Endothelial cell of umbilical vein (primary cell): Measurements from ENCODE around the gene DTD2.

Experiments used
- CTCF ChIP-seq, 2 donors: IDR thresholded peaks; 1 replicate in 1 of 2; 2 replicates in 1 of 2; pipeline ENCODE4 v1.5.1; 2011; ENCODE audit warnings: low read length in 2 of 2, mild to moderate bottlenecking in 2 of 2, moderate library complexity in 2 of 2, control low read depth in 1 of 2, inconsistent platforms in 1 of 2, low read depth in 1 of 2; ENCODE audit not compliant: insufficient read depth in 1 of 2; ENCODE audit errors: extremely low read depth in 1 of 2
- EZH2 ChIP-seq: IDR thresholded peaks from 2 replicates; pipeline ENCODE4 v1.6.1; 2012; ENCODE audit warnings: borderline replicate concordance, low read depth, mild to moderate bottlenecking, moderate library complexity, low read length, inconsistent platforms; ENCODE audit not compliant: severe bottlenecking
- JUN ChIP-seq: IDR thresholded peaks from 2 replicates; pipeline ENCODE4 v1.6.1; 2011; ENCODE audit warnings: borderline replicate concordance, low read depth; ENCODE audit not compliant: insufficient read length, insufficient read depth
- MYC ChIP-seq: IDR thresholded peaks from one replicate; pipeline ENCODE4 v1.6.1; 2011; ENCODE audit warnings: mild to moderate bottlenecking, low read depth, low read length
- POLR2A ChIP-seq: IDR thresholded peaks from 2 replicates; pipeline ENCODE4 v1.6.1; 2012; ENCODE audit warnings: low read depth, mild to moderate bottlenecking, control low read depth, low read length
- POLR2AphosphoS5 ChIP-seq: IDR thresholded peaks from 2 replicates; pipeline ENCODE4 v1.6.1; 2012; ENCODE audit warnings: low read depth, mild to moderate bottlenecking, control low read depth, low read length, moderate library complexity; ENCODE audit not compliant: insufficient read depth
- TF ChIP-seq, protein P1 (sequence below): IDR thresholded peaks from 2 replicates; pipeline ENCODE4 v1.6.1; 2011; ENCODE audit not compliant: insufficient read depth, insufficient read length

GRCh38 chr14:31435276-31435675, 22.0 kb downstream of the DTD2 start:
- no peak for TF ChIP-seq CTCF (IDR thresholded peaks at IDR 0.05; ENCODE audit: extremely low read depth in 1 of 2, insufficient read depth in 1 of 2, low read depth in 1 of 2, low read length in 2 of 2)
- no peak for TF ChIP-seq POLR2A
- TF ChIP-seq EZH2 = no peak
- TF ChIP-seq POLR2AphosphoS5 = no peak
- no peak for TF ChIP-seq MYC
- TF ChIP-seq, protein P1, sequence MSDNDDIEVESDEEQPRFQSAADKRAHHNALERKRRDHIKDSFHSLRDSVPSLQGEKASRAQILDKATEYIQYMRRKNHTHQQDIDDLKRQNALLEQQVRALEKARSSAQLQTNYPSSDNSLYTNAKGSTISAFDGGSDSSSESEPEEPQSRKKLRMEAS = no peak
- TF ChIP-seq JUN = no peak
